ENCODE results near the gene CLN5. TPM values are rescaled to one million over a fixed set of nuclear protein-coding genes. Genes with fewer than 3 reads are reported as not detected.

CLN5 gene
- total RNA-seq, 4 donors from 2014 or later, result 6.8 to 20.2 (median 11.2) TPM

GRCh38 chr13:76950101-76950500, 41.8 kb upstream of the CLN5 start:
- no peak overlapping the region for H3K4me3 ChIP-seq
- peaks cover 0 to 12% (median 0%) of the 10 kb centered on the region in 4 donors for H3K27me3 ChIP-seq
- H3K36me3 ChIP-seq, result no peaks in the 10 kb centered on the region
- 91 to 100% methylated on average over 2 of the region's 2 CpGs for WGBS, 2 donors
- H3K4me1 ChIP-seq, result peaks cover 0 to 2% (median 0%) of the 10 kb centered on the region in 3 donors
- no peak for TF ChIP-seq POLR2A (IDR thresholded peaks at IDR 0.05)
- TF ChIP-seq CTCF (IDR thresholded peaks at IDR 0.05), result no peak
- H3K27ac ChIP-seq, result no peak overlapping the region
- no peaks in the 10 kb centered on the region for H3K9me3 ChIP-seq
- intact Hi-C loops (cut with DNase I), result no loop called here
- DNase-seq, result no peak

- WGBS, 2 donors, result 19 to 45% methylated on average over 3 of the region's 3 CpGs
- H3K4me1 ChIP-seq, result no peaks in the 10 kb centered on the region
Measured at GRCh38 chr13:76953968-76954367, 37.9 kb upstream of the CLN5 start.

DNA sequence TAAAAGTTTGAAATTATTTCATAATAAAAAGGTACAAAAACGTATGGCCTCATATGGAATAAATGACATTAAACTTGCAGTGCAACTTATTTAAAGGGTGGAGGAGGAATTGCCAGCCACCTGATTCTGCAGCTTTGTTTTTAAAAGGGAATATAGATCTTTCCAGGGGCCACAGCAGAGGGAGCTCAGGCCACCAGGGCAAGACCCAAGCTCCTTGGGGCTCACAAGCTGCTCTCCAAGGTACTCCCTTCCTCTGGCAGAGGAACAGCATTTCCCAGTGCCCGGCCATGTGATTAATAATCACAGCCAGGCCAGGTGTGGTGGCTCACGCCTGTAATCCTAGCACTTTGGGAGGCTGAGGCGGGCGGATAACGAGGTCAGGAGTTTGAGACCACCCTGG, 37.3 kb upstream of the CLN5 start:
- H3K27ac ChIP-seq, result no peak overlapping the region
- H3K9me3 ChIP-seq, result peaks cover 0 to 7% (median 2%) of the 10 kb centered on the region in 3 donors
- DNase-seq, result no peak
- no peaks in the 10 kb centered on the region for H3K4me1 ChIP-seq
- WGBS, 2 donors, result 58 to 66% methylated on average over 3 to 6 of the region's 6 CpGs
- no peak overlapping the region for H3K4me3 ChIP-seq
- intact Hi-C loops (cut with DNase I), result no loop called here
- peaks cover 0 to 12% (median 0%) of the 10 kb centered on the region in 4 donors for H3K27me3 ChIP-seq
- TF ChIP-seq POLR2A (IDR thresholded peaks at IDR 0.05) (no peak), CTCF (IDR thresholded peaks at IDR 0.05) (no peak)
- H3K36me3 ChIP-seq, result no peaks in the 10 kb centered on the region

More at GRCh38 chr13:76953968-76954367, 37.9 kb upstream of the CLN5 start:
- intact Hi-C loops (cut with DNase I), result no loop called here
- Histone ChIP-seq H3K27me3 (peaks cover 0 to 12% (median 0%) of the 10 kb centered on the region in 4 donors), H3K4me3 (no peak overlapping the region), H3K36me3 (no peaks in the 10 kb centered on the region), H3K27ac (no peak overlapping the region), H3K9me3 (peaks cover 0 to 2% (median 0%) of the 10 kb centered on the region in 3 donors)
- DNase-seq, result no peak
- TF ChIP-seq POLR2A (IDR thresholded peaks at IDR 0.05), result no peak
- no peak for TF ChIP-seq CTCF (IDR thresholded peaks at IDR 0.05)

DNA sequence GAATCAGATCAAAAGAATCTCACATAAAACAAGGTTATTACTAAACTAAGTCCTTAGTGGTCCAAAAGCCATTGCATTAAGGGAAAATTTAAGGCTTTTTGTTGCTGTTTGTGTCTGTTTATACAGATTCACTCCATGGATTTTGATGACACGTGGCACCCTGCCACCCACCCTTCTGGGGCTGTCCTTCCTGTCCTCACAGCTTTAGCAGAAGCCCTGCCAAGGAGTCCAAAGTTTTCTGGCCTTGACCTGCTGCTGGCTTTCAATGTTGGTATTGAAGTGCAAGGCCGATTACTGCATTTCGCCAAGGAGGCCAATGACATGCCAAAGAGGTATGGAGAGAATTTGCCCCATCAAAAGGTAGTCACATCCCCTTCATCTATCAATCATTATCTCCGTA, 36.7 kb upstream of the CLN5 start:
- peaks cover 0 to 14% (median 9%) of the 10 kb centered on the region in 3 donors for H3K9me3 ChIP-seq
- WGBS, 2 donors, result 70 to 90% methylated on average over 3 to 4 of the region's 4 CpGs
- H3K4me3 ChIP-seq, result no peak overlapping the region
- TF ChIP-seq CTCF (IDR thresholded peaks at IDR 0.05), result no peak
- TF ChIP-seq POLR2A (IDR thresholded peaks at IDR 0.05), result no peak
- no peaks in the 10 kb centered on the region for H3K36me3 ChIP-seq
- peaks cover 0 to 12% (median 0%) of the 10 kb centered on the region in 4 donors for H3K27me3 ChIP-seq
- H3K4me1 ChIP-seq, result no peaks in the 10 kb centered on the region
- H3K27ac ChIP-seq, result no peak overlapping the region
- DNase-seq, result no peak
- intact Hi-C loops (cut with DNase I), result no loop called here

- Histone ChIP-seq H3K4me3 (no peak overlapping the region), H3K27me3 (peaks cover 0 to 12% (median 0%) of the 10 kb centered on the region in 4 donors), H3K27ac (no peak overlapping the region), H3K4me1 (no peaks in the 10 kb centered on the region), H3K9me3 (peaks cover 0 to 18% (median 10%) of the 10 kb centered on the region in 3 donors), H3K36me3 (no peaks in the 10 kb centered on the region)
- TF ChIP-seq CTCF (IDR thresholded peaks at IDR 0.05), result no peak
- no peak for TF ChIP-seq POLR2A (IDR thresholded peaks at IDR 0.05)
- no peak for DNase-seq
- WGBS, 2 donors, result 70 to 78% methylated on average over 5 of the region's 5 CpGs
- intact Hi-C loops (cut with DNase I), result no loop called here
Measured at GRCh38 chr13:76955661-76956060, 36.2 kb upstream of the CLN5 start.

All from esophagus squamous epithelium (tissue), 5 donors.